CD4-positive, CD25-positive, alpha-beta regulatory T cell (primary cell): ENCODE measurements around the gene AASDHPPT. TPM values are rescaled to one million over a fixed set of nuclear protein-coding genes. Genes with fewer than 3 reads are reported as not detected.

Experiments
- ATAC-seq, 2 donors: fragments of 150-1000 bp; cut with Tn5 transposase; one replicate each; pipeline ENCODE4 v1.10.0; 2021; ENCODE audit warnings: low read depth in 2 of 2, moderate number of reproducible peaks in 2 of 2, moderate library complexity in 1 of 2
- DNase-seq, 3 donors: peaks; one replicate each; pipeline versions ENCODE4 v3.0.0 to v3.0.0-alpha.2; 2012 to 2022; ENCODE audit warnings: mixed read lengths in 1 of 3
- H3K27ac ChIP-seq: one replicate; pipeline ENCODE4 v1.7.0; 2013; ENCODE audit warnings: mild to moderate bottlenecking, low read length; ENCODE audit not compliant: insufficient read depth, poor library complexity, severe bottlenecking
- H3K27me3 ChIP-seq: one replicate; pipeline ENCODE4 v1.7.0; 2013; ENCODE audit warnings: low read length; ENCODE audit not compliant: control insufficient read depth, insufficient read depth
- H3K36me3 ChIP-seq: one replicate; pipeline ENCODE4 v1.7.0; 2013; ENCODE audit warnings: mild to moderate bottlenecking, low read length, moderate library complexity; ENCODE audit not compliant: control insufficient read depth, insufficient read depth
- H3K4me1 ChIP-seq: 2 replicates; pipeline ENCODE4 v1.7.0; 2013; ENCODE audit warnings: mild to moderate bottlenecking, low read length; ENCODE audit not compliant: insufficient read depth, control insufficient read depth, poor library complexity, severe bottlenecking
- H3K4me3 ChIP-seq: one replicate; pipeline ENCODE4 v1.7.0; 2013; ENCODE audit warnings: low read depth, mild to moderate bottlenecking, low read length, moderate library complexity
- H3K9me3 ChIP-seq, 2 experiments: 1 replicate in 1 of 2; 2 replicates in 1 of 2; pipeline ENCODE4 v1.7.0; 2013; ENCODE audit warnings: low read length in 2 of 2, mild to moderate bottlenecking in 1 of 2, moderate library complexity in 1 of 2; ENCODE audit not compliant: control insufficient read depth in 2 of 2
- H3K27ac Mint-ChIP-seq, 3 donors: one replicate each; pipeline ENCODE4 v1.8.0; 2020 to 2022; ENCODE audit warnings: mild to moderate bottlenecking in 3 of 3, mixed read lengths in 3 of 3, moderate library complexity in 2 of 3
- H3K27me3 Mint-ChIP-seq: one replicate; pipeline ENCODE4 v1.8.0; 2022; ENCODE audit warnings: mild to moderate bottlenecking, mixed read lengths
- H3K36me3 Mint-ChIP-seq: one replicate; pipeline ENCODE4 v1.8.0; 2020; ENCODE audit warnings: mixed read lengths
- H3K4me1 Mint-ChIP-seq, 4 donors: one replicate each; pipeline ENCODE4 v1.8.0; 2020 to 2022; ENCODE audit warnings: mixed read lengths in 4 of 4, mild to moderate bottlenecking in 1 of 4
- H3K4me3 Mint-ChIP-seq, 4 donors: one replicate each; pipeline ENCODE4 v1.8.0; 2020 to 2022; ENCODE audit warnings: mild to moderate bottlenecking in 4 of 4, mixed read lengths in 4 of 4, moderate library complexity in 3 of 4
- H3K9me3 Mint-ChIP-seq, 7 donors: one replicate each; pipeline ENCODE4 v1.8.0; 2020 to 2022; ENCODE audit warnings: mixed read lengths in 7 of 7, mild to moderate bottlenecking in 3 of 7, moderate library complexity in 2 of 7
- polyA plus RNA-seq, 4 donors: library from polyadenylated mRNA; unstranded; fragments of 300-500 nt; fragmentation: Illumina TruSeq; gene quantifications; one replicate each; pipeline ENCODE4 v1.2.3, GENCODE V29; 2021
- total RNA-seq: library from RNA; stranded (reverse); gene quantifications from one replicate; pipeline ENCODE4 v1.2.3, GENCODE V29; 2022

AASDHPPT gene
- total and polyA plus RNA-seq, 5 donors from 2014 or later: 21.8 to 54.2 (median 48.8) TPM

- no peaks in the 10 kb centered on the region for H3K36me3 Mint-ChIP-seq
- H3K4me1 ChIP-seq: no peaks in the 10 kb centered on the region
- no peak for DNase-seq
- ATAC-seq: no peak
- H3K9me3 Mint-ChIP-seq: no peaks in the 10 kb centered on the region
- no peak overlapping the region for H3K4me3 ChIP-seq
- H3K36me3 ChIP-seq: no peaks in the 10 kb centered on the region
- H3K27ac Mint-ChIP-seq: no peak overlapping the region
- no peak overlapping the region for H3K27ac ChIP-seq
- H3K27me3 ChIP-seq: no peaks in the 10 kb centered on the region
- H3K4me1 Mint-ChIP-seq: no peaks in the 10 kb centered on the region
- H3K4me3 Mint-ChIP-seq: no peak overlapping the region
- no peaks in the 10 kb centered on the region for H3K9me3 ChIP-seq
- H3K27me3 Mint-ChIP-seq: no peaks in the 10 kb centered on the region
Measured at GRCh38 chr11:106105986-106106385, 28.5 kb downstream of the AASDHPPT start.

DNA sequence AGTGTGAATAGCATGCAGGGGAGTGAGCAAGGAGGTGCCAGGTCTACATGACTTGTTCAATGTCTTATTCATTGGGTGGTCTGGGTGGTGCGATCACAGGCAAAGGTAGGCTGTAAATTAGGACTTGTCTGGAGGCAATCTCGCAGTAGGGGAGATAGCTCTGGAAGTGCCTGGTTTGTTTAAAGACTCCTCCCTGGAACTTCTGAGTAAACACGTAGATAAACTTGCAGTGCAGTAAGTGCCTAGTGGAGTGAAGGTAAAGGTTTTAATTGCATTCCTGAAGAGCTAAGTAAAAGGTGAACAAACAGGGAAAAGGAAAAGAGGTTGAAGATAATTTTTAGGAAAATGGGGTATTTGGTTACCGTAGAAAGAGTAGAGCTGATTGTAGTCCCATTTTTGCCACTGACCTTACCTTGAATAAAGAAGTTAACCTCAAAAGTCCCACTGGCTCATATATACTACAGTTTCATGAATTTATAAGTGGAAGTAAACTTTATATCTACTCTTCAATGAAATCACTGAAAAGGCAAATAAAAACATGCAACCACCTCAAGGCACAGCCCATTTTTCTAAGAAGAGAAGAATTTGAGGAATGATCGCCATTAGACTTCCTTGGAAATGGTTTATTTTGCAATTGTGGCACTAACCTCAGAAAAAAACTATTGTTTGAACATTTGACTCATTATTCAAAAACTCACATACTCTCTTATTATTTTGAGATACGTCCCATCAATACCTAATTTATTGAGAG is 44.3 kb downstream of the AASDHPPT start:
- no peaks in the 10 kb centered on the region for H3K9me3 ChIP-seq
- ATAC-seq: no peak
- H3K36me3 ChIP-seq: no peaks in the 10 kb centered on the region
- peaks cover 0 to 7% (median 3%) of the 10 kb centered on the region in 7 donors for H3K9me3 Mint-ChIP-seq
- no peaks in the 10 kb centered on the region for H3K36me3 Mint-ChIP-seq
- H3K4me3 Mint-ChIP-seq: no peak overlapping the region
- H3K4me3 ChIP-seq: no peak overlapping the region
- no peaks in the 10 kb centered on the region for H3K4me1 ChIP-seq
- peaks cover 12% of the 10 kb centered on the region for H3K27me3 Mint-ChIP-seq
- no peaks in the 10 kb centered on the region for H3K27me3 ChIP-seq
- no peaks in the 10 kb centered on the region for H3K4me1 Mint-ChIP-seq
- no peak overlapping the region for H3K27ac Mint-ChIP-seq
- no peak overlapping the region for H3K27ac ChIP-seq
- no peak for DNase-seq

DNA sequence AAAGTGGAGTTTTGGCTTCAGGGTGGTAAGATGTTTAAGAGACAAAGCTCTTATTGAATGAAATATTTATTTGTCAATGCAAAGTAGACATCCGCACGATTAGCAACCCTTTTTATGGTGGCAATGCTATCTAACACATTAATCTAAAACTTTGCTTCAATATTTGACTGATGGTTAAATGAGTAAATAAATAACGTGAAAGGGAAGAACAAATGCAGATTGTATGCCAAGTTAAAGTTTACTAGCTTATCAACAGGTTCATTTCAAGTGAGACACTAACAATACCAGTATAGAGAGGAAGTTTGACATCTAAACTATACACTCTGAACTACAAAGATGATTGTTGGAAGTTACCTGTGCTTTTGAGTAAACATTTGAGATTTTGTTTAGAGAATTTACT is 50.1 kb downstream of the AASDHPPT start:
- Mint-ChIP-seq H3K4me3 (no peak overlapping the region), H3K27ac (no peak overlapping the region), H3K4me1 (no peaks in the 10 kb centered on the region), H3K36me3 (no peaks in the 10 kb centered on the region), H3K9me3 (no peaks in the 10 kb centered on the region), H3K27me3 (no peaks in the 10 kb centered on the region)
- no peaks in the 10 kb centered on the region for H3K9me3 ChIP-seq
- no peak overlapping the region for H3K4me3 ChIP-seq
- ATAC-seq (no peak), DNase-seq (no peak)
- no peak overlapping the region for H3K27ac ChIP-seq
- H3K27me3 ChIP-seq: no peaks in the 10 kb centered on the region
- H3K4me1 ChIP-seq: no peaks in the 10 kb centered on the region
- no peaks in the 10 kb centered on the region for H3K36me3 ChIP-seq

DNA sequence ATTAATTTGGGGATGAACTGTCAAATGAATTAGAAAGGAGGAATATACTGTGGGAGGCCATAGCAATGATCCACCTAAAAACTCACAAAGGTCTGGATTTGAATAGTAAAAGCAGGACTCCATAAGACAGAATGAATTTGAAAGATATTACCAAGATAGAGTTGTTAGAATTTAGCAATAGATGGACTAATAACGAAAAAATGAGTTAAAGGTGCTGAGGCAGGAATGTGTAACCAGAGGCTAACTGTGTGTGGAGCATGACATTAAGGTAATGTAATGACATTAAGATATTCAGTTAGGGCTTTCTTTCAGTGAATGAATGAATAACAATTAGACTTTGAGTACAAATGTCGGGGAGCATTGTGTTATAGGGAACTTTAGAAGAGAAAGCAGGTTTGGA is 51.3 kb downstream of the AASDHPPT start:
- DNase-seq: no peak
- Mint-ChIP-seq H3K4me1 (no peaks in the 10 kb centered on the region), H3K27ac (no peak overlapping the region)

DNA sequence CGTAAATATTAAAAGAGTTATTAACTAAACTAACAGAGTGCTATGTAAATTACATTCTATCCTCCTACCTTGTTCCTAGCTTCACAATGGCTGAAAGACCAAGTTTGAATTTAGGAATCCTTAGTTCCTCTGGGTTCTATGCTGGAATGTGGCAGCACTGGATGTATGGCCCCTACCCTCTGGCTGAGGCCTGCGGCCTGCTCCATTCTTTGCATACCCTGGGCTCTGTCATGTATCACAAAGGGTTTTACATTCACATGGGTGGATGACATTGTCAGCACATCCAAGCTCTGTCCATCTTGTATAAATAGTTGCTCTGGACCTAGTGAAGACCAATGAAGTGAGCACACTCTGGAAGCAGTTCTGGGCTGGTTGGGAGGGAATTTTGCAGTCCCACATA is 54.5 kb downstream of the AASDHPPT start:
- Histone ChIP-seq H3K36me3 (no peaks in the 10 kb centered on the region), H3K4me3 (no peak overlapping the region), H3K4me1 (no peaks in the 10 kb centered on the region), H3K27ac (no peak overlapping the region), H3K9me3 (no peaks in the 10 kb centered on the region), H3K27me3 (peaks cover 3% of the 10 kb centered on the region)
- Mint-ChIP-seq H3K27me3 (no peaks in the 10 kb centered on the region), H3K27ac (no peak overlapping the region), H3K9me3 (no peaks in the 10 kb centered on the region), H3K4me3 (no peak overlapping the region), H3K4me1 (no peaks in the 10 kb centered on the region), H3K36me3 (no peaks in the 10 kb centered on the region)
- no peak for ATAC-seq
- no peak for DNase-seq

More for the DNA sequence above, 51.3 kb downstream of the AASDHPPT start:
- H3K4me1 ChIP-seq: no peaks in the 10 kb centered on the region
- no peak overlapping the region for H3K4me3 ChIP-seq
- Mint-ChIP-seq H3K4me3 (no peak overlapping the region), H3K9me3 (no peaks in the 10 kb centered on the region), H3K36me3 (no peaks in the 10 kb centered on the region), H3K27me3 (no peaks in the 10 kb centered on the region)
- H3K27me3 ChIP-seq: no peaks in the 10 kb centered on the region
- no peak overlapping the region for H3K27ac ChIP-seq
- ATAC-seq: no peak
- H3K36me3 ChIP-seq: no peaks in the 10 kb centered on the region
- H3K9me3 ChIP-seq: no peaks in the 10 kb centered on the region

DNA sequence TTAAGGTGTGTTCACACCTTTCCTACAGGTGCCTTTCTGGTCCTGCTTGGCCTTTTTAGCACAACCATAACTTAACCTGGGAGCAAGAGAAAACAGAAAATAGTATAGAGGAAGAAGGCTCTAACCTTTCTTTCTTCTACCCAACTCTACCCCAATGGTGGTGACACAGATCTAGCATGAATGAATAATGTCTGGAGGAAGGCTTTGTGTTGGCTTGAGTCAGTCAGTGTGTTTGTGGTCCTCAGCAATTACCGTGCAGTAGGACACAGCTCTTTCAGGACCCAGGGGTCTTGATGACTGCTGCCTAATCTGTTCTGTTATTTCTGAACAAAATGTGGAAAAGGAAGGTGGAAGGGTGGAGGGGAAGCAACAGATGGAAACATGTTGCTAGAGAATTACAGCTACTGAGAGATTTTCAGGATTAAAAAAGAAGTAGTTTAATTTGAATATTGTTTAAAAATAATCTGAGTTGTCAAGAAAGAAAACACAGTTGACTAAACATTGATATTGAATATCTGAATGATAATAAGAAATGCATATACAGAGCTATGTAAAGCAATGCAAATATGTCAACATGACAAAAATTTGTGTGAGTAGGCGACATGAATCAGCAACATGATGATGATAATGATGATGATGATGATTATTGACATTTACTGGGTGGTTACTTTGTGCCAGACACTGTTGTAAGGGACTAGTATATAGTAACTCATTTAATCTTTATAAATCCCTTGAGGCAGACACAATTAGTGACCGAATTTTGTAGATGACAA is 55.3 kb downstream of the AASDHPPT start:
- ATAC-seq: no peak
- no peaks in the 10 kb centered on the region for H3K36me3 Mint-ChIP-seq
- Histone ChIP-seq H3K9me3 (no peaks in the 10 kb centered on the region), H3K4me3 (no peak overlapping the region), H3K4me1 (no peaks in the 10 kb centered on the region), H3K27ac (no peak overlapping the region), H3K27me3 (peaks cover 3% of the 10 kb centered on the region), H3K36me3 (no peaks in the 10 kb centered on the region)
- H3K27me3 Mint-ChIP-seq: no peaks in the 10 kb centered on the region
- H3K9me3 Mint-ChIP-seq: peaks cover 0 to 2% (median 0%) of the 10 kb centered on the region in 7 donors
- no peak for DNase-seq
- no peaks in the 10 kb centered on the region for H3K4me1 Mint-ChIP-seq
- no peak overlapping the region for H3K27ac Mint-ChIP-seq
- H3K4me3 Mint-ChIP-seq: no peak overlapping the region

- no peak overlapping the region for H3K4me3 ChIP-seq
- no peaks in the 10 kb centered on the region for H3K4me1 ChIP-seq
- ATAC-seq (no peak), DNase-seq (no peak)
- no peaks in the 10 kb centered on the region for H3K9me3 ChIP-seq
- no peaks in the 10 kb centered on the region for H3K36me3 ChIP-seq
- H3K27ac ChIP-seq: no peak overlapping the region
- peaks cover 0 to 3% (median 0%) of the 10 kb centered on the region in 7 donors for H3K9me3 Mint-ChIP-seq
- no peaks in the 10 kb centered on the region for H3K4me1 Mint-ChIP-seq
- no peak overlapping the region for H3K4me3 Mint-ChIP-seq
- H3K27me3 ChIP-seq: peaks cover 3% of the 10 kb centered on the region
- H3K36me3 Mint-ChIP-seq: no peaks in the 10 kb centered on the region
- no peak overlapping the region for H3K27ac Mint-ChIP-seq
- H3K27me3 Mint-ChIP-seq: no peaks in the 10 kb centered on the region
Measured at GRCh38 chr11:106133529-106133928, 56.1 kb downstream of the AASDHPPT start.

DNA sequence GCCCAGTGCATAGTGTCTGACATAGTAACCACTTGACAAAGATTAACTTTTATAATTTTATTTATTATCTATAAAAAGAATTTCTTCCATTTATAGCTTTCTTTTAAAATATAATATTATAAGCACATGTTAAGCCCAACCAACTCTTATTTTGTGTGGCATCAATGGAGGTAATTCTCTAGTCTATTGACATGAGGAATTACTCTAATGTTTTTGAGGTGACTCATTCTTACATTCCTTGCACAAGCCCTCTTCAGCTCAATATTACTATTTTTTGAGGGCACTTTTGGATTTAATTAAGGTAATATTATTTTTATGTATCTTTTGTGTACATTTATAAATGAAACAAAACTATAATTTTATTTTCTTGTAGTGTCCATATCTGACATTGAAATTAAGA is 59.6 kb downstream of the AASDHPPT start:
- Histone ChIP-seq H3K4me3 (no peak overlapping the region), H3K4me1 (no peaks in the 10 kb centered on the region), H3K36me3 (no peaks in the 10 kb centered on the region), H3K9me3 (no peaks in the 10 kb centered on the region), H3K27ac (no peak overlapping the region), H3K27me3 (peaks cover 3% of the 10 kb centered on the region)
- no peak overlapping the region for H3K27ac Mint-ChIP-seq
- no peaks in the 10 kb centered on the region for H3K27me3 Mint-ChIP-seq
- no peak overlapping the region for H3K4me3 Mint-ChIP-seq
- no peaks in the 10 kb centered on the region for H3K4me1 Mint-ChIP-seq
- H3K36me3 Mint-ChIP-seq: no peaks in the 10 kb centered on the region
- ATAC-seq (no peak), DNase-seq (no peak)
- peaks cover 0 to 3% (median 0%) of the 10 kb centered on the region in 7 donors for H3K9me3 Mint-ChIP-seq
